HG03520 (cell line): Measurements from ENCODE around the gene MUC5B.
"Not testable (repeated sequence)": the region's sequence is repeated elsewhere in the genome, so short reads cannot be mapped to it uniquely, and the experiment has no call there.

Experiments used
- ATAC-seq: cut with Tn5 transposase; IDR thresholded peaks from one replicate; pipeline ENCODE4 v1.9.1; 2021; ENCODE audit warnings: mild to moderate bottlenecking, moderate library complexity; ENCODE audit not compliant: unreplicated experiment

MUC5B gene

DNA sequence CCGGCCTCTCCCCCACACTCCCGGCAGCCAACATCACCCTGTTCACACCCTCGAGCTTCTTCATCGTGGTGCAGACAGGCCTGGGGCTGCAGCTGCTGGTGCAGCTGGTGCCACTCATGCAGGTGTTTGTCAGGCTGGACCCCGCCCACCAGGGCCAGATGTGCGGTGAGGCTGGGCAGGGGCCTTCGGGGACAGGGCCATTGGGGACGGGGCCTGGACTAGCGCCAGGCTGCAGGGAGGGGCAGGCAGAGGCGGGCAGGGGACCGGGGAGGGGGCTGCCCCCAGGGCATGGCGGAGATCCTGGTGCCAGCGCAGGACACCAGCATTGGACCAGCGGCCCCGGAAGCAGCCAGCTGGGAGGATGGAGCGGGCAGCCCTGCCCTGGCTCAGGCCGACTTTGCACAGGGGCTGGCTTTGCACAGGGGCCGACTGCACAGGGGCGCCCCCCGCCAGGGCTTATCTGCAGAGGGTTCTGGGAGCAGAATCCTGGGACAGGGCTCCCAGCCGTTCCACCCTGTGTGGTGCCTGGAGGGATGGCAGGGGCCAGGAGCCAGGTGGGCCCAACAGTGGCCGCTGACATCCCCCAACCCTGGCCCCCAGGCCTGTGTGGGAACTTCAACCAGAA is 8.6 kb downstream of the MUC5B start:
- ATAC-seq, result no peak

DNA sequence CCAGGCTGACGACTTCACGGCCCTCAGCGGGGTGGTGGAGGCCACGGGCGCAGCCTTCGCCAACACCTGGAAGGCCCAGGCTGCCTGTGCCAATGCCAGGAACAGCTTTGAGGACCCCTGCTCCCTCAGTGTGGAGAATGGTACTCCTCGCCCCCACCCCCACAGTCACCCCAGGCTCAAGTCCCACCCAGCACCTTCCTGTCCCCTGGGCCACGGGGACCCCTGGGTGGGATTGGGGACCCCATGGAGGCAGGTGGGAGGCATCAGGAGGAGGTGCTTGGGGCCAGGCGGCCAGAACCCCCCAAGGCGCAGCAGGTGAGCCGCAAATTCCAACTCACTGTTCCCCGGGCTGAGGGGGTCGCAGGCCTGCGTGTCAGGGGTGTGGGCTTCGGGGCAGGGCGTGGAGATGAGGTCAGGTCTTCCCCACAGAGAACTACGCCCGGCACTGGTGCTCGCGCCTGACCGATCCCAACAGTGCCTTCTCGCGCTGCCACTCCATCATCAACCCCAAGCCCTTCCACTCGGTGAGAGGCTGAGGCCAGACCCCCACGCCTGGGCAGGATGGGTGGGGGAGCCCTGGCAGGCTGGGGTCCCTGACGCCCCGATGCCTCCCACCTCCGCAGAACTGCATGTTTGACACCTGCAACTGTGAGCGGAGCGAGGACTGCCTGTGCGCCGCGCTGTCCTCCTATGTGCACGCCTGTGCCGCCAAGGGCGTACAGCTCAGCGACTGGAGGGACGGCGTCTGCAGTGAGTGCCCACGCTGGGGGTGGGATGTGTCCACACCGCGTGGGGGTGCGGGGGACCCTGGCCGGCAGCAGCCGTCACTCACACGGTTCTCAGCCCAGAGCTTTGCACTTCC is 9.4 kb downstream of the MUC5B start:
- ATAC-seq, result no peak

DNA sequence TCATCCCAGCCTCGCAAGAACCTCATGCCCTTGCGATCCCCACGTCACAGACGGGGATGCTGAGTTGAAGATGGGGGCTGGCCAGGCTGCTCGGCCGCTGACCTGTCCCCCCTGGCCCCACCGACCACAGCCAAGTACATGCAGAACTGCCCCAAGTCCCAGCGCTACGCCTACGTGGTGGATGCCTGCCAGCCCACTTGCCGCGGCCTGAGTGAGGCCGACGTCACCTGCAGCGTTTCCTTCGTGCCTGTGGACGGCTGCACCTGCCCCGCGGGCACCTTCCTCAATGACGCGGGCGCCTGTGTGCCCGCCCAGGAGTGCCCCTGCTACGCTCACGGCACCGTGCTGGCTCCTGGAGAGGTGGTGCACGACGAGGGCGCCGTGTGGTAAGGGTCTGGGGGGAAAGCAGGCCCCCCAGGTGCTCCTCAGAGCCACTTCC is 10.0 kb downstream of the MUC5B start:
- ATAC-seq, result no peak

DNA sequence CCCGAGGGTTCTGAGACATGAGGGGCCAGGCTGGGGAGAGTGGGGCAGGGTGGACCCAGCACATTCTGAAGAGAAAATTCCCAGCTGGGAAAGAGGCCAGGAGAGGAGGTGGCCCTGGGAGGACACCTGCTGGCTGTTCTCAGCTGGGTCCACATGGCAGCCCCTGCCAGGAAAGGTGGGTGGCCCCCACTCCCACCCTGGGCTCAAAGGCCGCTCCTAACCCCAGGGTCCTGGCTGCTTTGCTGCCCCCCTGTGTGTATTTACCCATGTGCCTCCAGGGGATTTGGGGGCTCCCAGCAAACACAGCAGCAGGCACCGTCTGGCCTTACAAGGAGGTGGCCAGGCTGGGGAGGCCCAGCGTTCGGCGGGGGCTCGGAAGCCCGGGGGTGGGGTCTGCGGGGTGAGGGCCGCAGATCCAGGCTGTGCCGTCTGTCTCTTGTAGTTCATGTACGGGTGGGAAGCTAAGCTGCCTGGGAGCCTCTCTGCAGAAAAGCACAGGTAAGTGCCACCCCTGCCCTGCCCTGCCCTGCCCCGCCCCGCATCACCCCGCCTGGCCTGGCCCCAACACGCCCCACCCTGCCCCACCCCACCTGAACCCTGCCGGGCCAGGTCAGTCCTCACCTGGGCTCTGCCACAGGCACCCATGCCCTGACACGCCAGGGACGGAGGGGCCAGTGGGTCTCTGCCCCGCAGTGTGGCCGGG is 10.6 kb downstream of the MUC5B start:
- no peak for ATAC-seq

DNA sequence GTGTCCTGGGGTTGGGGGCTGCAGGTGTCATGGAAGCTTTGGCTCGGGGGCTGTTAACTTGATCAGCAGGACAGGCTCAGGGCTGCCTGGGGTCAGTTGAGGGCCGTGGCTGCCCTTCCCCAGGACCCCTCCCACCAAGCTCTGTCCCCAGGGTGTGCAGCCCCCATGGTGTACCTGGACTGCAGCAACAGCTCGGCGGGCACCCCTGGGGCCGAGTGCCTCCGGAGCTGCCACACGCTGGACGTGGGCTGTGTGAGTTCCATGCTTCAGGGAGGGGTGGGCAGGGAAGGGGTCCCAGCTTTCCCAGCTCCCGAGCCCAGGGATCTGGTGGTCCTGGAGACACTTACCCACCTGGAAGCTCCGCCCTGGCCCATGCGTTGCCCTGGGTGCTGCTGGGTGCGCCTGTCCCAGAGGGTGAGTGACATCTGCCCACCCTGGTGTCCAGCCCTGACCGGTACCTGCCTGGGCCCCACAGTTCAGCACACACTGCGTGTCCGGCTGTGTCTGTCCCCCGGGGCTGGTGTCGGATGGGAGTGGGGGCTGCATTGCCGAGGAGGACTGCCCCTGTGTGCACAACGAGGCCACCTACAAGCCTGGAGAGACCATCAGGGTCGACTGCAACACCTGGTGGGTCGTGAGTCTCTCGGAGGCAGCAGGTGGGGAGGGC is 11.3 kb downstream of the MUC5B start:
- no peak for ATAC-seq

DNA sequence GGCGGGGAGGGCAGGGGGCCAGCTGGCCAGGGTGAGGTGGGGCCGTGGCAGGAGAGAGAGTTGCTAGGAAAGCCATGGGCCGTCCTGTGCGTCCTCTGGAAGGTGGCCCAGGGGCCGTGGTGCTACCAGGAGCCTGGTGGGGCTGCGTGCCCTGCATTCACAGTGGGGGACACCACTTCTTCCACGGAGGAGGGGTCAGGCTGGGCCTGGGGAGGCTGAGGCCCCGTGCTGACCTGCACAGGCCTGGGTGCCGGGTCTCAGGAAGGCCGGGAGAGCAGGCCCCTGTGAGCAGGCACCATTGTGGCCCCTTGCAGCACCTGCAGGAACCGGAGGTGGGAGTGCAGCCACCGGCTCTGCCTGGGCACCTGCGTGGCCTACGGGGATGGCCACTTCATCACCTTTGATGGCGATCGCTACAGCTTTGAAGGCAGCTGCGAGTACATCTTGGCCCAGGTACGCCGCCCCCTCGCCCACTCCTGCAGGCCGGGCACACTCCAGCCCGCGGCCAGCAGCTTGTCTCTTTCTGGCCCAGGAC is 12.0 kb downstream of the MUC5B start:
- no peak for ATAC-seq

DNA sequence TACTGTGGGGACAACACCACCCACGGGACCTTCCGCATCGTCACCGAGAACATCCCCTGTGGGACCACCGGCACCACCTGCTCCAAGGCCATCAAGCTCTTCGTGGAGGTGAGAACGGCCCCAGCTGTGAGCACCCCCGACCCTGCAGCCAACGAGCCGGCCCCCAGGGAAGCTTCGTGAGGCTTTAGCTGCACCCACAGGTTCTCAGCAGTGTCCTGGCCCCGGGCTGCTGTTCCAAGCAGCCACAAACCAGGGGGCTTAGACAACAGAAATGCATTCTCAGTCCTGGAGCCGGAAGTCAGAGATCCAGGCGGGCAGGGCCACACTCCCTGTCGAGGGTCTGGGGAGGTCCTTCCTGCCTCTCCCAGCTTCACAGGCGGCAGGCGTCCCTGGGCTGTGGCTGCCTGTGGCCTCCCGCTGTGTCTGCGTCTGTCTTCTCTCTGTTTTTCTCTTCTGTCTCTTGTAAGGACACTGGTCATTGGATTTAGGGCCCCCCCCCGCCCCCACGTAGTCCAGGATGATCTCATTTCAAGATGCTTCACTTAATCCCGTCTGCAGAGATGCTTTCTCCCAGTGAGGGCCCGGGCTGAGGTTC is 12.5 kb downstream of the MUC5B start:
- no peak for ATAC-seq

DNA sequence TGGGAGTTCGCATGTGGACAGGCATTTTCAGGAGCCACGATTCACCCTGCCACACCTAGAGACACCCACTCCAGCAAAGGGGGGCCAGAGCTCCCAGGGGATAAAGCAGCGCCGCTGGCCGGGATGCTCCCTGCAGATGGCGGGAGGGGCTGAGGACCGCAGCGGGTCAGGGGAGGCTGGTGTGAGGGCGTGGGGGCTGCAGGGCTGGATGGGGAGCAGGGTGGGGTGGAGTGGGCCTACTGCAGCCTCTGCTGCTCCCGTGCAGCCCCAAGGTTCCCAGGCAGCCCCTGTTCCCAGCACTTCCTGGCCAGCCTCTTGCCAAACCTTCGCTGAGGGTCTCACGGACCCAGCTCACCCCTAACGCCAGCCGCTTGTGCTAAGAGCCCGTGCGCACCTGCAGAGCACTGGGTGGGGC is 13.0 kb downstream of the MUC5B start:
- ATAC-seq, result no peak

DNA sequence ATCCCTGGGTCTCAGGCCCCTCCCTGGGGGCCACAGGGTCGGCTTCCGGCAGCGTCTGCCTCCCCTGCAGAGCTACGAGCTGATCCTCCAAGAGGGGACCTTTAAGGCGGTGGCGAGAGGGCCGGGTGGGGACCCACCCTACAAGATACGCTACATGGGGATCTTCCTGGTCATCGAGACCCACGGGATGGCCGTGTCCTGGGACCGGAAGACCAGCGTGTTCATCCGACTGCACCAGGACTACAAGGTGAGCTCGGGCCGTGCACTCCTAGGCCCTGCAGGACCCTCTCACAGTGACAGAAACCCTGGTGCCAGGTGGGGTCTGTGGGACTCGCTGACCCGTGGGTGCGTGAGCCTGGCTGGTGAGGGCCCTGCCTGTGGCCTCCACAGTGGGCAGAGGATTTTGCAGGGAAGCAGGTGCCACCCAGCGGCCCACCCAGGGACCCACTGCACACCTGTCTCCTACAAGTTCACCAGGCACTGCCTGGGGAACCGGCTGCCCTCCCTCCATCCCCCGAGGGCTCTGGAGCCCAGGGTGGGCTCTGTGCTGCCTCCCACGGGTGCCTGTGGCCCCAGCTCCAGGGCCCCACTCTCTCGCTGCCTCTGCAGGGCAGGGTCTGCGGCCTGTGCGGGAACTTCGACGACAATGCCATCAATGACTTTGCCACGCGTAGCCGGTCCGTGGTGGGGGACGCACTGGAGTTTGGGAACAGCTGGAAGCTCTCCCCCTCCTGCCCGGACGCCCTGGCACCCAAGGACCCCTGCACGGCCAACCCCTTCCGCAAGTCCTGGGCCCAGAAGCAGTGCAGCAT is 13.7 kb downstream of the MUC5B start:
- no peak for ATAC-seq

DNA sequence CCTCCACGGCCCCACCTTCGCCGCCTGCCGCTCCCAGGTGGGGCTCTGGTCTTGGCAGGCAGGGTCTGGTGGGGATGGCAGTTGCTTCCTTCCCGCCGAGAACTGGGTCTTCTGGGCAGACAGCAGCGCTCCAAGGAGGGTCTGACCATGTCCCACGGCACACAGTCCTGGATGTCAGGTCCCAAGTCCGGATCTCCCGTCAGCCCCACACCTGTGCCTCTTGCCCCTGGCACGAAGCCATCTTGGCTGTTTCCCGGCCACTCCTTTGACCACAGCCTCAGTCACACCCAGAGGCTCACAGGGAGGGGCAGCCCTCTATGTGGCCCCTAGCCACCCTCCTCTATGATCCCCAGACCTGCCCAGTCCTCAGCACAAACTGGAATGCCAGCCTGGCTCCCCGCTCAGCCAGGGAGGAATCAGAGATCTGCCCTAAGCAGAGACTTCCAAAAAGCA is 14.3 kb downstream of the MUC5B start:
- ATAC-seq, result no peak

DNA sequence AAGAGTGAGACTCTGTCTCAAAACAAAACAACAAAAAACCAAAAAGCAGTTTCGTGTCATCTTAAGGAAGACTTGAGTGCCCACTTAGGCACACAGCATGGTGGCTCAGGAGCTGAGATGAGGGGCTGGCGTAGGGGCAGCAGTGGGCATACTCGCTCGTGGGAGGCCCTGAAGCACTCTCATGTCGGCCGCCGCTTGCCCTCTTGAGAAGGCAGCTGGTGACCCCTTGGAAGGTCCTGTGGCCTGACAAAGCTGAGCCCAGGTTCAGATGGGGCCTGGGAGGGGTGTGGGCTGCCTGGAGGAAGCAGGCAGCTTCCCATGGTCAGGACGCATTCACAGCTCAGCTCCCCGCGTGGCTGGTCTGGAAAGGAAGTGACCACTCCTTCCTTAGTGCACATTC is 15.0 kb downstream of the MUC5B start:
- no peak for ATAC-seq

DNA sequence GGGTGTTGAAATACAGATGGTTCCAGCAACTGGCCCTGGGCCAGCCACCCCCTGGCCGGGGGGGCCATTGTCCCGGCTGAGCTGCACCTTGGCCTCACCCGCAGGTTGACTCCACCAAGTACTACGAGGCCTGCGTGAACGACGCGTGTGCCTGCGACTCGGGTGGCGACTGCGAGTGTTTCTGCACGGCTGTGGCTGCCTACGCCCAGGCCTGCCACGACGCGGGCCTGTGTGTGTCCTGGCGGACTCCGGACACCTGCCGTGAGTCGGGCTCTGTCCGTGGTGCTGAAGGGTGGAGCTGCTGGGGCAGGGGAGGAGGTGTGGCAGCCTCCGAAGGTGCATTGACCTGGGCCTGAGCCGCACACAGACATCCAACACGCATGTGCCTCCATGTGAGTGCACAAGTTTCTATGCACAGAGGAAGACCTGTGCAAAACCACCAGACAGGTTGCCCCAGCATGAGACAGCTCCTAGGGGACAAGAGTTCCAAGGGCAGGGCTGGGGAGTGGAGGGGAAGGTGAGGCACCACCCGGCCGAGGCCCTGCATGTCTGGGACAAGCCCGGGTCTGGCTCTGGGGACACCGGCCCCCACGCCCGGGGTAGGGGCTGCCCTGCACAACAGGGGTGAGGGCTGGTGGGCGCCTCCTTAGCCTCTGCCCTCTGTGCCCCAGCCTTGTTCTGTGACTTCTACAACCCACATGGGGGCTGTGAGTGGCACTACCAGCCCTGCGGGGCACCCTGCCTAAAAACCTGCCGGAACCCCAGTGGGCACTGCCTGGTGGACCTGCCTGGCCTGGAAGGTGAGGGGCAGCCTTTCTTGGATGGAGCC is 16.1 kb downstream of the MUC5B start:
- no peak for ATAC-seq

DNA sequence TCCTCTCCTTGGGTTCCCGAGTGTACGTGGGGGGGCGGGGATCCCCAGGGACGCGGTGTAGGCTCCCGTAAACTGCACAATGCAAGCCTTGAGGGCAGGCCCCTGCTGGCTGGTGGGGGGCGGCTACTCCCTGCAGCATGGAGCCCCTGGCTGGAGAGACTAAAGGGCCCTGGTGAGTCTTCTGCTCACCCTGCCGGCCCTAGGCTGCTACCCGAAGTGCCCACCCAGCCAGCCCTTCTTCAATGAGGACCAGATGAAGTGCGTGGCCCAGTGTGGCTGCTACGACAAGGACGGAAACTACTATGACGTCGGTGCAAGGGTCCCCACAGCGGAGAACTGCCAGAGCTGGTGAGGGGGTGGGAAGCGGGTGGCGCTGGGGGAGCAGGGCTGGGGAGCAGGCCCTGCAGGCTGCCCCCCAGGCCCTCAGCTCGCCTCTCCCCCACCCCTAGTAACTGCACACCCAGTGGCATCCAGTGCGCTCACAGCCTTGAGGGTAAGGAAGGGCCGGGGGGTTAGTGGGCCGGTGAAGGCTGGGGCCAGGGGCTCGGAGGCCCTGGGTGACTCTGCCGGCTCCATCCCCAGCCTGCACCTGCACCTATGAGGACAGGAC is 16.8 kb downstream of the MUC5B start:
- no peak for ATAC-seq

DNA sequence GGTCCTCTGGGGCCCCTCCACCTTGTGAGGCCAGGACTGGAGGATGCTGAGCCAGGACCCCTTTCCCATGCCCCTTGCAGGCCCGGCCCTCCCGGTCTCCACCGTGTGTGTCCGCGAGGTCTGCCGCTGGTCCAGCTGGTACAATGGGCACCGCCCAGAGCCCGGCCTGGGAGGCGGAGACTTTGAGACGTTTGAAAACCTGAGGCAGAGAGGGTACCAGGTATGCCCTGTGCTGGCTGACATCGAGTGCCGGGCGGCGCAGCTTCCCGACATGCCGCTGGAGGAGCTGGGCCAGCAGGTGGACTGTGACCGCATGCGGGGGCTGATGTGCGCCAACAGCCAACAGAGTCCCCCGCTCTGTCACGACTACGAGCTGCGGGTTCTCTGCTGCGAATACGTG is 17.9 kb downstream of the MUC5B start:
- ATAC-seq, result no peak

DNA sequence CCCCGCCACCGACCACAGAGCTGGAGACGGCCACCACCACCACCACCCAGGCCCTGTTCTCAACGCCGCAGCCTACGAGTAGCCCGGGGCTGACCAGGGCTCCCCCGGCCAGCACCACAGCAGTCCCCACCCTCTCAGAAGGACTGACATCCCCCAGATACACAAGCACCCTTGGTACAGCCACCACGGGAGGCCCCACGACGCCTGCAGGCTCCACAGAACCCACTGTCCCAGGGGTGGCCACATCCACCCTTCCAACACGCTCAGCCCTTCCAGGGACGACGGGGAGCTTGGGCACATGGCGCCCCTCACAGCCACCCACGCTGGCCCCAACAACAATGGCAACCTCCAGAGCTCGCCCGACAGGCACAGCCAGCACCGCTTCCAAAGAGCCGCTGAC is 18.8 kb downstream of the MUC5B start:
- ATAC-seq, result no peak

DNA sequence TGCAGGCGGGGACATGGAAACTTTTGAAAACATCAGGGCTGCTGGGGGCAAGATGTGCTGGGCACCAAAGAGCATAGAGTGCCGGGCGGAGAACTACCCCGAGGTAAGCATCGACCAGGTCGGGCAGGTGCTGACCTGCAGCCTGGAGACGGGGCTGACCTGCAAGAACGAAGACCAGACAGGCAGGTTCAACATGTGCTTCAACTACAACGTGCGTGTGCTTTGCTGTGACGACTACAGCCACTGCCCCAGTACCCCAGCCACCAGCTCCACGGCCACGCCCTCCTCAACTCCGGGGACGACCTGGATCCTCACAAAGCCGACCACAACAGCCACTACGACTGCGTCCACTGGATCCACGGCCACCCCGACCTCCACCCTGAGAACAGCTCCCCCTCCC is 19.4 kb downstream of the MUC5B start:
- no peak for ATAC-seq

DNA sequence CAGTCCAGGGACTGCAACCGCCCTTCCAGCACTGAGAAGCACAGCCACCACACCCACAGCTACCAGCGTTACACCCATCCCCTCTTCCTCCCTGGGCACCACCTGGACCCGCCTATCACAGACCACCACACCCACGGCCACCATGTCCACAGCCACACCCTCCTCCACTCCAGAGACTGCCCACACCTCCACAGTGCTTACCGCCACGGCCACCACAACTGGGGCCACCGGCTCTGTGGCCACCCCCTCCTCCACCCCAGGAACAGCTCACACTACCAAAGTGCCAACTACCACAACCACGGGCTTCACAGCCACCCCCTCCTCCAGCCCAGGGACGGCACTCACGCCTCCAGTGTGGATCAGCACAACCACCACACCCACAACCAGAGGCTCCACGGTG is 19.9 kb downstream of the MUC5B start:
- not testable (repeated sequence) for ATAC-seq

DNA sequence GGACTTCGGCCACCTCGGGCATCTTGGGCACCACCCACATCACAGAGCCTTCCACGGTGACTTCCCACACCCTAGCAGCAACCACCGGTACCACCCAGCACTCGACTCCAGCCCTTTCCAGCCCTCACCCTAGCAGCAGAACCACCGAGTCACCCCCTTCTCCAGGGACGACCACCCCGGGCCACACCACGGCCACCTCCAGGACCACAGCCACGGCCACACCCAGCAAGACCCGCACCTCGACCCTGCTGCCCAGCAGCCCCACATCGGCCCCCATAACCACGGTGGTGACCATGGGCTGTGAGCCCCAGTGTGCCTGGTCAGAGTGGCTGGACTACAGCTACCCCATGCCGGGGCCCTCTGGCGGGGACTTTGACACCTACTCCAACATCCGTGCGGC is 20.7 kb downstream of the MUC5B start:
- ATAC-seq, result not testable (repeated sequence)
